Testis (tissue), 3 donors: ENCODE measurements around the gene CBX2. TPM values are rescaled to one million over a fixed set of nuclear protein-coding genes. Genes with fewer than 3 reads are reported as not detected.
A peak's percentile ranks its signal among the peaks of the same experiment; 100 is the strongest.

Experiments
- DNase-seq: peaks from one replicate; pipeline ENCODE4 v3.0.0-alpha.2; 2019
- H3K27ac ChIP-seq, 2 donors: fragments of 200-600 bp; sonication (generic); one replicate each; pipeline ENCODE4 v1.5.1; 2019
- H3K27me3 ChIP-seq: fragments of 200-600 bp; sonication (generic); one replicate; pipeline ENCODE4 v1.5.1; 2019
- H3K36me3 ChIP-seq: fragments of 200-600 bp; sonication (generic); one replicate; pipeline ENCODE4 v1.5.1; 2017; ENCODE audit warnings: low read depth; ENCODE audit errors: missing control alignments
- H3K4me1 ChIP-seq: fragments of 200-600 bp; sonication (generic); one replicate; pipeline ENCODE4 v1.5.1; 2019
- H3K4me3 ChIP-seq, 2 donors: fragments of 200-600 bp; sonication (generic); one replicate each; pipeline ENCODE4 v1.5.1; 2017 to 2019
- H3K9me3 ChIP-seq: fragments of 200-600 bp; sonication (generic); one replicate; pipeline ENCODE4 v1.5.1; 2017
- CTCF ChIP-seq, 3 experiments: fragments of 450-650 bp in 2 of 3; fragments of 200-600 bp in 1 of 3; sonication (generic) in 1 of 3; IDR thresholded peaks; one replicate each; pipeline ENCODE4 v1.5.1; 2016 to 2019; ENCODE audit warnings: antibody characterized with exemption in 3 of 3, mild to moderate bottlenecking in 2 of 3, moderate library complexity in 1 of 3
- POLR2A ChIP-seq: fragments of 450-650 bp; IDR thresholded peaks from one replicate; pipeline ENCODE4 v1.6.1; 2017; ENCODE audit warnings: antibody characterized with exemption, mild to moderate bottlenecking, moderate library complexity
- WGBS, 2 donors: methylation state at CpG; one replicate each; pipeline ENCODE4 v1.1.5; 2018; 5-methylcytosine and 5-hydroxymethylcytosine counted together
- intact Hi-C: fragments of 100-400 bp; cut with DNase I; formaldehyde crosslinking; loops from one replicate; pipeline ENCODE4 v1.15.1; 2023; ENCODE audit warnings: low total_unique reads
- polyA plus RNA-seq: library from polyadenylated mRNA; stranded (reverse); fragments of 350-450 nt; fragmentation: Illumina TruSeq; extraction: RNeasy Lipid Tissue Mini Kit (QIAGEN cat#74804); gene quantifications from one replicate; pipeline ENCODE4 v1.2.3, GENCODE V29; 2014; ENCODE audit warnings: low read depth, low replicate concordance; ENCODE audit not compliant: insufficient read depth
- total RNA-seq, 2 donors: library from RNA; depleted of rRNA; stranded (reverse); fragments of >200 nt; gene quantifications; one replicate each; pipeline ENCODE4 v1.2.3, GENCODE V29; 2016

CBX2 gene
- total and polyA plus RNA-seq, 3 donors from 2014 or later = 19.4 to 30.7 (median 27.1) TPM

- no peaks in the 10 kb centered on the region for H3K36me3 ChIP-seq
- DNase-seq = no peak
- H3K4me1 ChIP-seq = peaks cover 32% of the 10 kb centered on the region
- H3K27me3 ChIP-seq = peaks cover 4% of the 10 kb centered on the region
- no peak overlapping the region for H3K4me3 ChIP-seq
- 84 to 89% methylated on average over 29 to 46 of the region's 47 CpGs for WGBS, 2 donors
- H3K27ac ChIP-seq = no peak overlapping the region
- TF ChIP-seq POLR2A (no peak), CTCF (IDR thresholded peaks at IDR 0.05) (no peak)
- intact Hi-C loops = loop anchor here (5.0 kb wide), 1 partner anchor 47 kb away; no protein-coding TSS in a partner anchor
- H3K9me3 ChIP-seq = no peaks in the 10 kb centered on the region
Observed at GRCh38 chr17:79794659-79795511, 16.9 kb downstream of the CBX2 start.

- Histone ChIP-seq H3K27me3 (peaks cover 6% of the 10 kb centered on the region), H3K9me3 (no peaks in the 10 kb centered on the region), H3K27ac (no peak overlapping the region), H3K4me3 (peak overlapping the region; percentile 62 to 80), H3K4me1 (peaks cover 32% of the 10 kb centered on the region), H3K36me3 (no peaks in the 10 kb centered on the region)
- no peak for TF ChIP-seq CTCF (IDR thresholded peaks at IDR 0.05)
- no peak for TF ChIP-seq POLR2A
- no peak for DNase-seq
- intact Hi-C loops = loop anchor here (5.0 kb wide), 1 partner anchor 46 kb away; no protein-coding TSS in a partner anchor
- WGBS, 2 donors = 44% methylated on average over 8 of the region's 8 CpGs
Observed at GRCh38 chr17:79795795-79796443, 18.0 kb downstream of the CBX2 start.

- H3K27ac ChIP-seq = peak overlapping the region; percentile 74 to 79
- no peak for DNase-seq
- peaks cover 36% of the 10 kb centered on the region for H3K4me1 ChIP-seq
- H3K4me3 ChIP-seq = peak overlapping the region; percentile 62 to 80
- intact Hi-C loops = loop anchor here (5.0 kb wide), 1 partner anchor 46 kb away; no protein-coding TSS in a partner anchor
- TF ChIP-seq CTCF (IDR thresholded peaks at IDR 0.05) (no peak), POLR2A (no peak)
- WGBS, 2 donors = 1 to 7% methylated on average over 13 to 18 of the region's 19 CpGs
- no peaks in the 10 kb centered on the region for H3K9me3 ChIP-seq
- H3K36me3 ChIP-seq = no peaks in the 10 kb centered on the region
- H3K27me3 ChIP-seq = peaks cover 8% of the 10 kb centered on the region
Observed at GRCh38 chr17:79796444-79796762, 18.5 kb downstream of the CBX2 start.

GRCh38 chr17:79796763-79797491 lies 19.0 kb downstream of the CBX2 start, which contains the start of gene CBX8:
Gene CBX8, minus strand, starts transcription at chr17:79797077. Its CDS starts 79 bp downstream, at chr17:79796998.
- peak in 1 of 3 experiments; percentile 31 for TF ChIP-seq CTCF (IDR thresholded peaks at IDR 0.05)
- no peak for TF ChIP-seq POLR2A
- intact Hi-C loops = loop anchor here (5.0 kb wide), 1 partner anchor 45 kb away; no protein-coding TSS in a partner anchor
- H3K4me1 ChIP-seq = peaks cover 36% of the 10 kb centered on the region
- H3K9me3 ChIP-seq = no peaks in the 10 kb centered on the region
- peak within 1 kb of the TSS; percentile 71 to 80 for H3K4me3 ChIP-seq
- peak within 1 kb of the TSS; percentile 74 to 79 for H3K27ac ChIP-seq
- DNase-seq = peak; percentile 99
- 1 to 2% methylated on average over 15 to 77 of the region's 79 CpGs for WGBS, 2 donors
- no peaks in the 10 kb centered on the region for H3K36me3 ChIP-seq
- peaks cover 6% of the 10 kb centered on the region for H3K27me3 ChIP-seq
